ENCODE data around the gene ABCG1. TPM values are rescaled to one million over a fixed set of nuclear protein-coding genes. Genes with fewer than 3 reads are reported as not detected.

Gene ABCG1
- polyA plus RNA-seq, 1 donor from 2014 or later = 14.2 TPM

- no peak for TF ChIP-seq MXI1 (conservative IDR thresholded peaks at IDR 0.05; ENCODE audit: poor library complexity, severe bottlenecking)
Observed at GRCh38 chr21:42201615-42202161, 17.3 kb upstream of the ABCG1 start (continued).

DNA sequence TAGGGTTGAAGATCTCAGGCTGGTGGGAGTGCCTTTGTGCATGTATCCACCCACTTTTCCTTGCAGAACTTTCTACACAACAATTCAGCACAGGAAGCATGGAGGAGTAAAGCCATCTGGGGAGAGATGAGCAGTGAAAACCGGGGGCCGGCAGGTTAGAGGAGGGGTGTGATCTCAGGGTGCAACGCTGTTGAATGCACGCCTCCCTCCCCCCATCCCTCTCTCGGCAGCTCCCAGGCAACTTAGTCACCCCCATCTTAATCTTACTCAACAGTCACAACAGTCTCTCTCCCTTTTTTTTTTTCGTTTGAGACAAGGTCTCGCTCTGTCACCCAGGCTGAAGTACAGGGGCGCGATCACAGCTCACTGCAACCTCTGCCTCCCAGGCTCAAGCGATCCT lies 16.6 kb upstream of the ABCG1 start:
- H3K27me3 ChIP-seq (ENCODE audit: insufficient read depth, low read depth, low read length) = no peaks in the 10 kb centered on the region

GRCh38 chr21:42203321-42203720 lies 15.6 kb upstream of the ABCG1 start:
- Histone ChIP-seq H2AFZ (ENCODE audit: low read depth, low read length) (no peak overlapping the region), H3K36me3 (ENCODE audit: insufficient read depth, low read length) (no peaks in the 10 kb centered on the region), H3K27ac (ENCODE audit: low read length) (no peak overlapping the region), H3K9me2 (ENCODE audit: insufficient read depth, low read length) (no peaks in the 10 kb centered on the region), H3K27me3 (ENCODE audit: insufficient read depth, low read depth, low read length) (no peaks in the 10 kb centered on the region), H3K9me3 (ENCODE audit: low read length) (no peaks in the 10 kb centered on the region), H4K20me1 (ENCODE audit: insufficient read depth) (no peaks in the 10 kb centered on the region), H3K79me2 (replicated peaks; ENCODE audit: insufficient read depth, low read length) (no peaks in the 10 kb centered on the region), H3K9ac (ENCODE audit: low read length) (no peak overlapping the region), H3K4me3 (ENCODE audit: low read length) (no peak overlapping the region), H3F3A (ENCODE audit: insufficient read depth, low read length, poor library complexity, severe bottlenecking) (no peaks in the 10 kb centered on the region), H3K4me2 (ENCODE audit: low read length) (no peak overlapping the region)
- TF ChIP-seq EZH2 (IDR thresholded peaks at IDR 0.05; ENCODE audit: borderline replicate concordance, insufficient read depth, low read length, poor library complexity, severe bottlenecking) (no peak), EP300 (conservative IDR thresholded peaks at IDR 0.05; ENCODE audit: poor library complexity, severe bottlenecking) (no peak), SMC3 (conservative IDR thresholded peaks at IDR 0.05; ENCODE audit: poor library complexity) (no peak), RAD21 (conservative IDR thresholded peaks at IDR 0.05) (no peak), MXI1 (conservative IDR thresholded peaks at IDR 0.05; ENCODE audit: poor library complexity, severe bottlenecking) (no peak)
- TF ChIP-seq, protein P1, sequence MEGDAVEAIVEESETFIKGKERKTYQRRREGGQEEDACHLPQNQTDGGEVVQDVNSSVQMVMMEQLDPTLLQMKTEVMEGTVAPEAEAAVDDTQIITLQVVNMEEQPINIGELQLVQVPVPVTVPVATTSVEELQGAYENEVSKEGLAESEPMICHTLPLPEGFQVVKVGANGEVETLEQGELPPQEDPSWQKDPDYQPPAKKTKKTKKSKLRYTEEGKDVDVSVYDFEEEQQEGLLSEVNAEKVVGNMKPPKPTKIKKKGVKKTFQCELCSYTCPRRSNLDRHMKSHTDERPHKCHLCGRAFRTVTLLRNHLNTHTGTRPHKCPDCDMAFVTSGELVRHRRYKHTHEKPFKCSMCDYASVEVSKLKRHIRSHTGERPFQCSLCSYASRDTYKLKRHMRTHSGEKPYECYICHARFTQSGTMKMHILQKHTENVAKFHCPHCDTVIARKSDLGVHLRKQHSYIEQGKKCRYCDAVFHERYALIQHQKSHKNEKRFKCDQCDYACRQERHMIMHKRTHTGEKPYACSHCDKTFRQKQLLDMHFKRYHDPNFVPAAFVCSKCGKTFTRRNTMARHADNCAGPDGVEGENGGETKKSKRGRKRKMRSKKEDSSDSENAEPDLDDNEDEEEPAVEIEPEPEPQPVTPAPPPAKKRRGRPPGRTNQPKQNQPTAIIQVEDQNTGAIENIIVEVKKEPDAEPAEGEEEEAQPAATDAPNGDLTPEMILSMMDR (IDR thresholded peaks at IDR 0.05; ENCODE audit: poor library complexity, severe bottlenecking) = no peak

More for the DNA sequence above, 16.6 kb upstream of the ABCG1 start:
- Histone ChIP-seq H3K27ac (ENCODE audit: low read length) (no peak overlapping the region), H2AFZ (ENCODE audit: low read depth, low read length) (no peak overlapping the region), H3K36me3 (ENCODE audit: insufficient read depth, low read length) (no peaks in the 10 kb centered on the region), H3K4me3 (ENCODE audit: low read length) (no peak overlapping the region), H4K20me1 (ENCODE audit: insufficient read depth) (no peaks in the 10 kb centered on the region), H3F3A (ENCODE audit: insufficient read depth, low read length, poor library complexity, severe bottlenecking) (no peaks in the 10 kb centered on the region), H3K9me2 (ENCODE audit: insufficient read depth, low read length) (no peaks in the 10 kb centered on the region), H3K4me2 (ENCODE audit: low read length) (no peak overlapping the region), H3K9me3 (ENCODE audit: low read length) (no peaks in the 10 kb centered on the region), H3K79me2 (replicated peaks; ENCODE audit: insufficient read depth, low read length) (no peaks in the 10 kb centered on the region), H3K9ac (ENCODE audit: low read length) (no peak overlapping the region)
- TF ChIP-seq SMC3 (conservative IDR thresholded peaks at IDR 0.05; ENCODE audit: poor library complexity) (no peak), REST (IDR thresholded peaks at IDR 0.05; ENCODE audit: borderline replicate concordance) (no peak), TAF1 (IDR thresholded peaks at IDR 0.05; ENCODE audit: low read depth) (no peak), POLR2AphosphoS5 (IDR thresholded peaks at IDR 0.05) (no peak), RAD21 (conservative IDR thresholded peaks at IDR 0.05) (no peak), MXI1 (conservative IDR thresholded peaks at IDR 0.05; ENCODE audit: poor library complexity, severe bottlenecking) (no peak), EZH2 (IDR thresholded peaks at IDR 0.05; ENCODE audit: borderline replicate concordance, insufficient read depth, low read length, poor library complexity, severe bottlenecking) (no peak), EP300 (conservative IDR thresholded peaks at IDR 0.05; ENCODE audit: poor library complexity, severe bottlenecking) (no peak)
- TF ChIP-seq, protein P1 (IDR thresholded peaks at IDR 0.05; ENCODE audit: poor library complexity, severe bottlenecking) = no peak
